ENCODE measurements around the gene ABCB4. TPM values are rescaled to one million over a fixed set of nuclear protein-coding genes. Genes with fewer than 3 reads are reported as not detected.

ABCB4 gene
- total and polyA plus RNA-seq, 12 donors: 1.2 to 14.4 (median 6.8) TPM

GRCh38 chr7:87364246-87364645 is 111.2 kb downstream of the ABCB4 start:
- TF ChIP-seq, protein P1, sequence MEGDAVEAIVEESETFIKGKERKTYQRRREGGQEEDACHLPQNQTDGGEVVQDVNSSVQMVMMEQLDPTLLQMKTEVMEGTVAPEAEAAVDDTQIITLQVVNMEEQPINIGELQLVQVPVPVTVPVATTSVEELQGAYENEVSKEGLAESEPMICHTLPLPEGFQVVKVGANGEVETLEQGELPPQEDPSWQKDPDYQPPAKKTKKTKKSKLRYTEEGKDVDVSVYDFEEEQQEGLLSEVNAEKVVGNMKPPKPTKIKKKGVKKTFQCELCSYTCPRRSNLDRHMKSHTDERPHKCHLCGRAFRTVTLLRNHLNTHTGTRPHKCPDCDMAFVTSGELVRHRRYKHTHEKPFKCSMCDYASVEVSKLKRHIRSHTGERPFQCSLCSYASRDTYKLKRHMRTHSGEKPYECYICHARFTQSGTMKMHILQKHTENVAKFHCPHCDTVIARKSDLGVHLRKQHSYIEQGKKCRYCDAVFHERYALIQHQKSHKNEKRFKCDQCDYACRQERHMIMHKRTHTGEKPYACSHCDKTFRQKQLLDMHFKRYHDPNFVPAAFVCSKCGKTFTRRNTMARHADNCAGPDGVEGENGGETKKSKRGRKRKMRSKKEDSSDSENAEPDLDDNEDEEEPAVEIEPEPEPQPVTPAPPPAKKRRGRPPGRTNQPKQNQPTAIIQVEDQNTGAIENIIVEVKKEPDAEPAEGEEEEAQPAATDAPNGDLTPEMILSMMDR (IDR thresholded peaks at IDR 0.05): no peak
- no peak overlapping the region for H3K27ac ChIP-seq
- H3K4me3 ChIP-seq: no peak overlapping the region
- H3K4me1 ChIP-seq: no peaks in the 10 kb centered on the region
- intact Hi-C loops (cut with DNase I): no loop called here
- no peaks in the 10 kb centered on the region for H3K9me3 ChIP-seq
- no peak for DNase-seq
- peaks cover 0 to 88% (median 0%) of the 10 kb centered on the region in 9 donors for H3K36me3 ChIP-seq
- no peaks in the 10 kb centered on the region for H3K27me3 ChIP-seq
- no peak for ATAC-seq

DNA sequence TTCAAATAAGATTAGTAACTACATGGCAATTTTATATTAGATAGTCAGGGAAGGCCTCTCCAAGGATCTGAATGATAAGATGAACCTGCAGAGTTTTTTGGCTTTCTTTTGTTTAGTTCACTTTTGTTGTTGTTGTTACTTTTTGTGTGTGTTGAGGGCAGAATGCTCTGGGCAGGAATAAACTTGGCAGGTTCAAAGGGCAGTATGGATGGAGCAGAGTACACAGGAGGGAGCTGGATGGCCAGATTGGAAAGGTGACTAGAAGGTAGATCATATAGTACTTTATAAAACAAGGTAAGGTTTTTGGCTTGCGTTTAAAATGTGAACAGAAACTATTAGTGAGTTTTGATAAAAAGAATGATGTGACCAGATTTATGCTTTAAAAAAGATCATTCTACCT is 112.1 kb downstream of the ABCB4 start:
- Histone ChIP-seq H3K27me3 (no peaks in the 10 kb centered on the region), H3K9me3 (no peaks in the 10 kb centered on the region), H3K4me3 (no peak overlapping the region), H3K4me1 (no peaks in the 10 kb centered on the region), H3K36me3 (peaks cover 0 to 79% (median 0%) of the 10 kb centered on the region in 9 donors), H3K27ac (no peak overlapping the region)
- whole genome bisulfite sequencing, 2 donors: 94 to 97% methylated on average over 1 of the region's 1 CpG
- ATAC-seq: no peak
- TF ChIP-seq, protein P1 (IDR thresholded peaks at IDR 0.05): no peak
- no peak for DNase-seq
- intact Hi-C loops (cut with DNase I): no loop called here

DNA sequence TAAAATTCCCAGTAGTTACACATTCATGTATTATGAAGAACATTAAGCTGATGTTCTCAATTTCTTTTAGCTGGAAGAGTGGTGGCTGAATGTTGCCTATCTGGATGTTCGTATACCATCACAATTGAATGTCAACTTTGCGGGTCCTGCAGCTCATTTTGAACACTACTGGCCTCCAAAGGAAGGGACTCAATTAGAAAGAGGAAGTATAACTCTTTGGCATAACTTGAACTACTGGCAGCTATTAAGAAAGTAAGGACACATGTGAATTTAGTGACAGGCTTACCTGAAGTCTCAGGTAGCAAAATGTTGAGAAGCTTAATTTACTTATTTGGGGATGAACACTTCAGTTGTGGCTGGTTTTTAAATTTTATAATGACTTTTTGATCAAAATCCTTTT is 114.2 kb downstream of the ABCB4 start:
- peaks cover 0 to 73% (median 4%) of the 10 kb centered on the region in 9 donors for H3K36me3 ChIP-seq
- TF ChIP-seq, protein P1 (IDR thresholded peaks at IDR 0.05): no peak
- no peak overlapping the region for H3K27ac ChIP-seq
- DNase-seq (no peak), ATAC-seq (no peak)
- no peaks in the 10 kb centered on the region for H3K9me3 ChIP-seq
- H3K4me3 ChIP-seq: no peak overlapping the region
- 94 to 98% methylated on average over 2 of the region's 2 CpGs for WGBS, 2 donors
- intact Hi-C loops (cut with DNase I): no loop called here
- no peaks in the 10 kb centered on the region for H3K4me1 ChIP-seq
- H3K27me3 ChIP-seq: no peaks in the 10 kb centered on the region

GRCh38 chr7:87359366-87359765 is 116.1 kb downstream of the ABCB4 start:
- 91 to 94% methylated on average over 2 of the region's 2 CpGs for WGBS, 2 donors
- Histone ChIP-seq H3K4me1 (no peaks in the 10 kb centered on the region), H3K36me3 (peaks cover 0 to 76% (median 11%) of the 10 kb centered on the region in 9 donors), H3K27me3 (no peaks in the 10 kb centered on the region), H3K4me3 (no peak overlapping the region), H3K27ac (no peak overlapping the region), H3K9me3 (peaks cover 0 to 16% (median 0%) of the 10 kb centered on the region in 11 donors)
- DNase-seq: no peak
- TF ChIP-seq, protein P1 (IDR thresholded peaks at IDR 0.05): no peak
- intact Hi-C loops (cut with DNase I): loop anchor here in 1 of 10 donors (10.0 kb wide), 1 partner anchor 745 kb away; no protein-coding TSS in a partner anchor
- no peak for ATAC-seq
